ENCODE results near the gene IGSF22.
"Not testable (repeated sequence)": the region's sequence is repeated elsewhere in the genome, so short reads cannot be mapped to it uniquely, and the experiment has no call there.

The IGSF22 gene

GRCh38 chr11:18681949-18682348 is 44.0 kb downstream of the IGSF22 start:
- not testable (repeated sequence) for DNase-seq

GRCh38 chr11:18677560-18677959 is 48.4 kb downstream of the IGSF22 start:
- no peak for DNase-seq

- DNase-seq = no peak
Measured at GRCh38 chr11:18676803-18677202, 49.2 kb downstream of the IGSF22 start.

- DNase-seq = not testable (repeated sequence)
Measured at GRCh38 chr11:18672209-18672608, 53.8 kb downstream of the IGSF22 start.

GRCh38 chr11:18671246-18671645 is 54.7 kb downstream of the IGSF22 start:
- no peak for DNase-seq

- DNase-seq = no peak
Measured at GRCh38 chr11:18669711-18670110, 56.3 kb downstream of the IGSF22 start.

- DNase-seq = peak; percentile 17
Measured at GRCh38 chr11:18669219-18669596, 56.8 kb downstream of the IGSF22 start.

GRCh38 chr11:18668131-18668530 is 57.9 kb downstream of the IGSF22 start:
- no peak for DNase-seq

GRCh38 chr11:18665353-18665872 is 60.6 kb downstream of the IGSF22 start:
- DNase-seq = not testable (repeated sequence)

- DNase-seq = no peak
Measured at GRCh38 chr11:18657673-18658072, 68.3 kb downstream of the IGSF22 start.
